Measurements from ENCODE around the gene SFPQ.
"Not testable (repeated sequence)": the region's sequence is repeated elsewhere in the genome, so short reads cannot be mapped to it uniquely, and the experiment has no call there.

The SFPQ gene

DNA sequence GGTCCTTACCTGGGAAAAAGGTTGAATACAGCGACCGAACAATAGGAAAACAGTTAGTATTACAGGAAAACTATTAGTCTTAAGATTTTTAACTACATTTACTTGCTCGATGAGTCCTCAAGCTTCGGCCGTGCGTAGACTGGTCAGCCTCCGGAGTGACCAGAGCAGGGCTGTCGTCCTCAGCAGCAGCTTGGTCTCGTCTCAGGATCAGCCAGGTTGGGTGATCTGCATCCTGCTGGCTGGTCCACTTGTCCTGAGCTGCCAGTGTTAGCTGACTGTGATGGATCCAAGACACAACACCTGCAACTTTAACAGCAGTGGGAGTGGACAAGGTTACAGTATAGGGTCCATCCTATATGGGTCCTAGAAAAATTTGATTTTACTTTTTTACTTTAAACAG is 50.2 kb downstream of the SFPQ start:
- in situ Hi-C loops (cut with MboI; ENCODE audit: low sequenced_read_pairs) = not testable (repeated sequence)

DNA sequence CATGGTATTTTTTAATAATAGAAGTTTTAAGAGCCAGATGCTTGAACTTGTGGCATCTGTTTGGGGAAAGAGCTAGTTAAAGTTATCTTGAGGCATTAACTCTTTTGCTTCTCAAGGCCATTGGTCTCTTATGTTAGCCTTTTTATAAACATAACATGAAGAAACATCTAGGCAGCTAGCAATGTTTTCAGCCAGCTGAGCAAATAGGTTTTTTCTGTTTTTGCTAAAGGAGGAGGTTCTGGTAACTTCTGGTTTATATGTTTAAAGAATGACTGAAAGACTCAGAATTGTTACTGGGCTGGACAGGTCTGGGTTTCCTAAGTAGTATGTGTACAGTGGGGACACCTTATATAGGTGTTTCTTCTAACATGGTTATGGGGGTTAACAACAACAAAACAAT is 50.7 kb downstream of the SFPQ start:
- in situ Hi-C loops (cut with MboI; ENCODE audit: low sequenced_read_pairs) = not testable (repeated sequence)

DNA sequence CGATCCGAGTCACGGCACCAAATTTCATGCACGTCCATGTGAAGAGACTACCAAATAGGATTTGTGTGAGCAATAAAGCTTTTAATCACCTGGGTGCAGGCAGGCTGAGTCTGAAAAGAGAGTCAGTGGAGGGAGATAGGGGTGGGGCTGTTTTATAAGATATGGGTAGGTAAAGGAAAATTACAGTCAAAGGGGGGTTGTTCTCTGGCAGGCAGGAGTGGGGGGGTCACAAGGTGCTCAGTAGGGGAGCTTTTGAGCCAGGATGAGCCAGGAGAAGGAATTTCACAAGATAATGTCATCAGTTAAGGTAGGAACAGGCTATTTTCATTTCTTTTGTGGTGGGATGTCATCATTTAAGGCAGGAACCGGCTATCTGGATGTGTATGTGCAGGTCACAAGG is 55.4 kb downstream of the SFPQ start:
- in situ Hi-C loops (cut with MboI; ENCODE audit: low sequenced_read_pairs) = not testable (repeated sequence)

DNA sequence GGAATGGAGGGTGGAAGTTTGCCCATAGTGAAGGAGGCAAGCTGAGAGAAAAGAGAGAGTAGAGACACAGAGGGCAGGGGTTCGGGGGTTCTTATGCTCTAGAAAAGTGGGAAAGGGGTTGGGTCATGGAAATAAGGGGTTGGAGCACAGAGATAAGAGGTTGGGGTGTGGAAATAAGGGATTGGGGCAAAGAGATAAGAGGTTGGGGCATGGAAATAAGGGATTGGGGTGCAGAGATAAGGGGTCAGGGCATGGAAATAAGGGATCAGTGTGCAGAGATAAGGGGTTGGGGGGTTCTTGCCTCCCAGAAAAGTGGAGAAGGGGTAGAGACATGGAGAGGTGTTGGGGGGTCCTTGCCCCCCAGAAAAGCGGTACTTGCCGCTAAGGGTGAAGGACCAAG is 56.2 kb downstream of the SFPQ start:
- in situ Hi-C loops (cut with MboI; ENCODE audit: low sequenced_read_pairs) = no loop called here

Data from HL-60/S4 (cell line).